Mesenchymal stem cell (in vitro differentiated cells and primary cell): ENCODE results near the gene CRADD.

Experiments
- DNase-seq: peaks from one replicate; pipeline ENCODE4 v3.0.0-alpha.2; 2013
- H2AFZ ChIP-seq: one replicate; pipeline ENCODE4 v1.6.1; 2013; ENCODE audit warnings: low read depth, mild to moderate bottlenecking, control low read depth, inconsistent platforms, low read length, moderate library complexity
- H2AK5ac ChIP-seq: 2 replicates; pipeline ENCODE4 v1.6.1; 2013; ENCODE audit warnings: low read length, moderate library complexity, mild to moderate bottlenecking, inconsistent platforms; ENCODE audit not compliant: severe bottlenecking
- H2BK120ac ChIP-seq: one replicate; pipeline ENCODE4 v1.6.1; 2013; ENCODE audit warnings: low read depth, mild to moderate bottlenecking, inconsistent platforms, low read length, moderate library complexity
- H2BK12ac ChIP-seq, 2 experiments: one replicate each; pipeline ENCODE4 v1.6.1; 2013; ENCODE audit warnings: inconsistent platforms in 2 of 2, low read length in 2 of 2, mild to moderate bottlenecking in 2 of 2, moderate library complexity in 2 of 2, control low read depth in 1 of 2
- H2BK15ac ChIP-seq: one replicate; pipeline ENCODE4 v1.6.1; 2013; ENCODE audit warnings: mild to moderate bottlenecking, low read depth, inconsistent platforms; ENCODE audit not compliant: poor library complexity, severe bottlenecking
- H2BK5ac ChIP-seq: 2 replicates; pipeline ENCODE4 v1.6.1; 2013; ENCODE audit warnings: low read depth, mild to moderate bottlenecking, low read length, control low read depth, inconsistent platforms; ENCODE audit not compliant: poor library complexity, severe bottlenecking
- H3K14ac ChIP-seq, 2 experiments: one replicate each; pipeline ENCODE4 v1.6.1; 2013; ENCODE audit warnings: inconsistent platforms in 2 of 2, low read length in 2 of 2, control low read depth in 1 of 2, mild to moderate bottlenecking in 1 of 2, moderate library complexity in 1 of 2
- H3K18ac ChIP-seq, 2 experiments: one replicate each; pipeline ENCODE4 v1.6.1; 2013; ENCODE audit warnings: inconsistent platforms in 2 of 2, low read length in 2 of 2, control low read depth in 1 of 2, low read depth in 1 of 2, mild to moderate bottlenecking in 1 of 2
- H3K23ac ChIP-seq, 2 experiments: one replicate each; pipeline ENCODE4 v1.6.1; 2013; ENCODE audit warnings: inconsistent platforms in 2 of 2, low read length in 2 of 2, mild to moderate bottlenecking in 2 of 2, moderate library complexity in 2 of 2, control low read depth in 1 of 2
- H3K27ac ChIP-seq: 2 replicates; pipeline ENCODE4 v1.5.1; 2013; ENCODE audit warnings: mild to moderate bottlenecking, moderate library complexity, low read length, control low read depth, inconsistent platforms; ENCODE audit not compliant: poor library complexity, severe bottlenecking
- H3K27me3 ChIP-seq, 2 experiments: 2 replicates each; pipeline versions ENCODE4 v1.6.1 to v1.7.0; 2013; ENCODE audit warnings: low read length in 2 of 2, mild to moderate bottlenecking in 2 of 2, moderate library complexity in 2 of 2, control low read depth in 1 of 2, inconsistent platforms in 1 of 2; ENCODE audit not compliant: control insufficient read depth in 1 of 2, insufficient read depth in 1 of 2
- H3K36me3 ChIP-seq, 2 experiments: 2 replicates each; pipeline versions ENCODE4 v1.6.1 to v1.7.0; 2013; ENCODE audit warnings: low read length in 2 of 2, control low read depth in 1 of 2, inconsistent platforms in 1 of 2, low read depth in 1 of 2, mild to moderate bottlenecking in 1 of 2; ENCODE audit not compliant: insufficient read depth in 2 of 2, control insufficient read depth in 1 of 2
- H3K4ac ChIP-seq, 2 experiments: one replicate each; pipeline ENCODE4 v1.6.1; 2013; ENCODE audit warnings: inconsistent platforms in 2 of 2, low read length in 2 of 2, mild to moderate bottlenecking in 2 of 2, moderate library complexity in 2 of 2, control low read depth in 1 of 2, low read depth in 1 of 2
- H3K4me1 ChIP-seq: 2 replicates; pipeline ENCODE4 v1.6.1; 2013; ENCODE audit warnings: low read depth, low read length, control low read depth; ENCODE audit not compliant: control insufficient read depth, insufficient read depth
- H3K4me2 ChIP-seq: 2 replicates; pipeline ENCODE4 v1.6.1; 2013; ENCODE audit warnings: low read length, mild to moderate bottlenecking, inconsistent platforms; ENCODE audit not compliant: poor library complexity, severe bottlenecking
- H3K4me3 ChIP-seq, 2 experiments: 2 replicates each; pipeline versions ENCODE4 v1.5.1 to v1.7.0; 2013; ENCODE audit warnings: low read length in 2 of 2, mild to moderate bottlenecking in 2 of 2, control low read depth in 1 of 2, low read depth in 1 of 2; ENCODE audit not compliant: insufficient read depth in 1 of 2
- H3K79me1 ChIP-seq: replicated peaks from 2 replicates; pipeline ENCODE4 v1.6.1; 2013; ENCODE audit warnings: mild to moderate bottlenecking, control low read depth, low read length, inconsistent platforms; ENCODE audit not compliant: poor library complexity, severe bottlenecking
- H3K9ac ChIP-seq: 2 replicates; pipeline ENCODE4 v1.7.0; 2013; ENCODE audit warnings: mild to moderate bottlenecking, low read length, moderate library complexity
- H3K9me3 ChIP-seq: 2 replicates; pipeline ENCODE4 v1.7.0; 2013; ENCODE audit warnings: mild to moderate bottlenecking, low read length; ENCODE audit not compliant: control insufficient read depth
- H4K8ac ChIP-seq: one replicate; pipeline ENCODE4 v1.6.1; 2013; ENCODE audit warnings: inconsistent platforms, mild to moderate bottlenecking, low read length, moderate library complexity
- H4K91ac ChIP-seq: one replicate; pipeline ENCODE4 v1.6.1; 2013; ENCODE audit warnings: mild to moderate bottlenecking, low read length, inconsistent platforms
- WGBS: methylation state at CpG from one replicate; pipeline ENCODE4 v1.1.7; 2013; ENCODE audit warnings: mixed read lengths; 5-methylcytosine and 5-hydroxymethylcytosine counted together

The CRADD gene

GRCh38 chr12:93873561-93873960, 196.4 kb downstream of the CRADD start:
- no peak overlapping the region for H4K8ac ChIP-seq
- H2BK5ac ChIP-seq: no peak overlapping the region
- H3K4me1 ChIP-seq: no peaks in the 10 kb centered on the region
- no peak overlapping the region for H2BK12ac ChIP-seq
- peaks cover 51% of the 10 kb centered on the region for H3K9me3 ChIP-seq
- H3K23ac ChIP-seq: no peak overlapping the region
- no peak overlapping the region for H3K4me2 ChIP-seq
- no peak overlapping the region for H3K27ac ChIP-seq
- no peaks in the 10 kb centered on the region for H3K27me3 ChIP-seq
- no peak overlapping the region for H3K9ac ChIP-seq
- no peak overlapping the region for H4K91ac ChIP-seq
- H3K18ac ChIP-seq: no peak overlapping the region
- H2AK5ac ChIP-seq: no peak overlapping the region
- H3K79me1 ChIP-seq: no peaks in the 10 kb centered on the region
- H2BK15ac ChIP-seq: no peak overlapping the region
- no peak for DNase-seq
- H2AFZ ChIP-seq: no peak overlapping the region
- no peak overlapping the region for H3K4ac ChIP-seq
- no peak overlapping the region for H3K14ac ChIP-seq
- 93% methylated on average over 5 of the region's 5 CpGs for WGBS
- no peak overlapping the region for H2BK120ac ChIP-seq
- H3K4me3 ChIP-seq: no peak overlapping the region
- peaks cover 0 to 7% of the 10 kb centered on the region in 2 experiments for H3K36me3 ChIP-seq

GRCh38 chr12:93875157-93875556, 198.0 kb downstream of the CRADD start:
- Histone ChIP-seq H3K79me1 (no peaks in the 10 kb centered on the region), H4K8ac (no peak overlapping the region), H2BK120ac (no peak overlapping the region), H3K23ac (no peak overlapping the region), H4K91ac (no peak overlapping the region), H2BK15ac (no peak overlapping the region), H2AK5ac (no peak overlapping the region), H2AFZ (no peak overlapping the region), H3K27ac (no peak overlapping the region), H2BK12ac (no peak overlapping the region), H3K9me3 (peaks cover 51% of the 10 kb centered on the region), H2BK5ac (no peak overlapping the region), H3K4me3 (no peak overlapping the region), H3K18ac (no peak overlapping the region), H3K36me3 (peaks cover 0 to 7% of the 10 kb centered on the region in 2 experiments), H3K4me2 (no peak overlapping the region), H3K14ac (no peak overlapping the region), H3K4me1 (peaks cover 5% of the 10 kb centered on the region), H3K9ac (no peak overlapping the region), H3K27me3 (no peaks in the 10 kb centered on the region), H3K4ac (no peak overlapping the region)
- no CpG with 5 or more reads among the region's 1 CpG for WGBS
- no peak for DNase-seq

GRCh38 chr12:93876360-93876759, 199.2 kb downstream of the CRADD start:
- H2BK15ac ChIP-seq: no peak overlapping the region
- H2BK120ac ChIP-seq: no peak overlapping the region
- H3K27me3 ChIP-seq: no peaks in the 10 kb centered on the region

GRCh38 chr12:93877446-93877845, 200.3 kb downstream of the CRADD start:
- H3K9ac ChIP-seq: no peak overlapping the region
- peaks cover 0 to 4% of the 10 kb centered on the region in 2 experiments for H3K36me3 ChIP-seq
- no peak overlapping the region for H4K91ac ChIP-seq
- no peak overlapping the region for H3K23ac ChIP-seq
- no peak overlapping the region for H2BK5ac ChIP-seq
- H3K4ac ChIP-seq: no peak overlapping the region
- no peak overlapping the region for H2BK120ac ChIP-seq
- no peak overlapping the region for H2AFZ ChIP-seq
- no peak overlapping the region for H3K14ac ChIP-seq
- H2BK12ac ChIP-seq: no peak overlapping the region
- peaks cover 38% of the 10 kb centered on the region for H3K9me3 ChIP-seq
- no peak overlapping the region for H2BK15ac ChIP-seq
- no peaks in the 10 kb centered on the region for H3K27me3 ChIP-seq
- no peak overlapping the region for H3K27ac ChIP-seq
- H2AK5ac ChIP-seq: peak overlapping the region; percentile 31
- H3K4me2 ChIP-seq: no peak overlapping the region
- H4K8ac ChIP-seq: no peak overlapping the region
- no peak overlapping the region for H3K18ac ChIP-seq
- H3K4me1 ChIP-seq: peaks cover 5% of the 10 kb centered on the region
- no peak overlapping the region for H3K4me3 ChIP-seq
- no peak for DNase-seq
- no peaks in the 10 kb centered on the region for H3K79me1 ChIP-seq

More at GRCh38 chr12:93876360-93876759, 199.2 kb downstream of the CRADD start:
- no peak overlapping the region for H3K18ac ChIP-seq
- H4K91ac ChIP-seq: no peak overlapping the region
- no peak overlapping the region for H3K27ac ChIP-seq
- H2AK5ac ChIP-seq: no peak overlapping the region
- H2BK12ac ChIP-seq: no peak overlapping the region
- H2AFZ ChIP-seq: no peak overlapping the region
- no peak overlapping the region for H4K8ac ChIP-seq
- H2BK5ac ChIP-seq: no peak overlapping the region
- H3K9me3 ChIP-seq: peaks cover 49% of the 10 kb centered on the region
- H3K36me3 ChIP-seq: peaks cover 0 to 4% of the 10 kb centered on the region in 2 experiments
- no peak overlapping the region for H3K4ac ChIP-seq
- no peak overlapping the region for H3K14ac ChIP-seq
- no peak overlapping the region for H3K9ac ChIP-seq
- H3K23ac ChIP-seq: no peak overlapping the region
- no peak overlapping the region for H3K4me3 ChIP-seq
- DNase-seq: no peak
- no peaks in the 10 kb centered on the region for H3K79me1 ChIP-seq
- H3K4me1 ChIP-seq: peaks cover 5% of the 10 kb centered on the region
- H3K4me2 ChIP-seq: no peak overlapping the region
